RCC 7860 (cell line): ENCODE data around the gene CEACAM20.
"Not testable (repeated sequence)": the region's sequence is repeated elsewhere in the genome, so short reads cannot be mapped to it uniquely, and the experiment has no call there.

ENCODE experiments used
- DNase-seq: peaks from one replicate; pipeline ENCODE4 v3.0.0-alpha.2; 2015; ENCODE audit warnings: low spot score
- FAIRE-seq: peaks from 2 replicates; lab custom pipeline; 2012; peaks lifted over from hg19 to GRCh38; lab: Jason Lieb, UNC

Gene CEACAM20

GRCh38 chr19:44499559-44499958 lies 29.9 kb downstream of the CEACAM20 start:
- no peak for FAIRE-seq

GRCh38 chr19:44498988-44499387 lies 30.5 kb downstream of the CEACAM20 start:
- no peak for FAIRE-seq
- no peak for DNase-seq

More at GRCh38 chr19:44499559-44499958, 29.9 kb downstream of the CEACAM20 start:
- DNase-seq: no peak

- no peak for DNase-seq
- FAIRE-seq: no peak
These were observed 32.8 kb downstream of the CEACAM20 start for GRCh38 chr19:44496711-44497110.

- FAIRE-seq (no peak), DNase-seq (no peak)
These were observed 52.7 kb downstream of the CEACAM20 start for GRCh38 chr19:44476559-44477408.

GRCh38 chr19:44468730-44469129 lies 60.7 kb downstream of the CEACAM20 start:
- FAIRE-seq, DNase-seq: not testable (repeated sequence)

- DNase-seq, FAIRE-seq: not testable (repeated sequence)
These were observed 66.7 kb downstream of the CEACAM20 start for GRCh38 chr19:44462600-44463286.
